DMS153 (cell line): ENCODE results near the gene PAK3.

ENCODE experiments used
- DNase-seq: peaks from one replicate; lab custom pipeline; 2025; lab: John Stamatoyannopoulos, UW

The PAK3 gene

GRCh38 chrX:111133389-111133788 lies 37.4 kb downstream of the PAK3 start:
- no peak for DNase-seq

- DNase-seq, result no peak
Measured at GRCh38 chrX:111145878-111146277, 49.9 kb downstream of the PAK3 start.

- no peak for DNase-seq
Measured at GRCh38 chrX:111151764-111152163, 55.8 kb downstream of the PAK3 start.

GRCh38 chrX:111159232-111159631 lies 63.2 kb downstream of the PAK3 start:
- DNase-seq, result no peak

- no peak for DNase-seq
Measured at GRCh38 chrX:111164728-111165127, 68.7 kb downstream of the PAK3 start.

GRCh38 chrX:111165902-111166301 lies 69.9 kb downstream of the PAK3 start:
- DNase-seq, result no peak

- no peak for DNase-seq
Measured at GRCh38 chrX:111167334-111167733, 71.3 kb downstream of the PAK3 start.

- DNase-seq, result peak; percentile 27
Measured at GRCh38 chrX:111168314-111168713, 72.3 kb downstream of the PAK3 start.

GRCh38 chrX:111169141-111169540 lies 73.2 kb downstream of the PAK3 start:
- DNase-seq, result no peak

- no peak for DNase-seq
Measured at GRCh38 chrX:111170017-111170416, 74.0 kb downstream of the PAK3 start.

- no peak for DNase-seq
Measured at GRCh38 chrX:111180750-111181240, 84.8 kb downstream of the PAK3 start.

GRCh38 chrX:111181951-111182350 lies 86.0 kb downstream of the PAK3 start:
- peak; percentile 73 for DNase-seq

GRCh38 chrX:111182997-111183396 lies 87.0 kb downstream of the PAK3 start:
- DNase-seq, result no peak

- DNase-seq, result no peak
Measured at GRCh38 chrX:111191598-111191997, 95.6 kb downstream of the PAK3 start.

GRCh38 chrX:111199505-111199904 lies 103.5 kb downstream of the PAK3 start:
- no peak for DNase-seq

GRCh38 chrX:111200327-111200726 lies 104.3 kb downstream of the PAK3 start:
- DNase-seq, result no peak

- DNase-seq, result no peak
Measured at GRCh38 chrX:111207851-111208250, 111.9 kb downstream of the PAK3 start.

GRCh38 chrX:111216293-111216801 lies 120.4 kb downstream of the PAK3 start:
- DNase-seq, result no peak

- no peak for DNase-seq
Measured at GRCh38 chrX:111244235-111244750, 148.3 kb downstream of the PAK3 start.

GRCh38 chrX:111254896-111255693 lies 159.1 kb downstream of the PAK3 start:
- DNase-seq, result no peak

- no peak for DNase-seq
Measured at GRCh38 chrX:111257733-111258132, 161.7 kb downstream of the PAK3 start.

- DNase-seq, result no peak
Measured at GRCh38 chrX:111259559-111259958, 163.6 kb downstream of the PAK3 start.

- DNase-seq, result no peak
Measured at GRCh38 chrX:111260451-111260850, 164.5 kb downstream of the PAK3 start.

- no peak for DNase-seq
Measured at GRCh38 chrX:111262086-111262485, 166.1 kb downstream of the PAK3 start.
